ENCODE measurements around the gene EFNA3.
A peak's percentile ranks its signal among the peaks of the same experiment; 100 is the strongest.

Gene EFNA3

DNA sequence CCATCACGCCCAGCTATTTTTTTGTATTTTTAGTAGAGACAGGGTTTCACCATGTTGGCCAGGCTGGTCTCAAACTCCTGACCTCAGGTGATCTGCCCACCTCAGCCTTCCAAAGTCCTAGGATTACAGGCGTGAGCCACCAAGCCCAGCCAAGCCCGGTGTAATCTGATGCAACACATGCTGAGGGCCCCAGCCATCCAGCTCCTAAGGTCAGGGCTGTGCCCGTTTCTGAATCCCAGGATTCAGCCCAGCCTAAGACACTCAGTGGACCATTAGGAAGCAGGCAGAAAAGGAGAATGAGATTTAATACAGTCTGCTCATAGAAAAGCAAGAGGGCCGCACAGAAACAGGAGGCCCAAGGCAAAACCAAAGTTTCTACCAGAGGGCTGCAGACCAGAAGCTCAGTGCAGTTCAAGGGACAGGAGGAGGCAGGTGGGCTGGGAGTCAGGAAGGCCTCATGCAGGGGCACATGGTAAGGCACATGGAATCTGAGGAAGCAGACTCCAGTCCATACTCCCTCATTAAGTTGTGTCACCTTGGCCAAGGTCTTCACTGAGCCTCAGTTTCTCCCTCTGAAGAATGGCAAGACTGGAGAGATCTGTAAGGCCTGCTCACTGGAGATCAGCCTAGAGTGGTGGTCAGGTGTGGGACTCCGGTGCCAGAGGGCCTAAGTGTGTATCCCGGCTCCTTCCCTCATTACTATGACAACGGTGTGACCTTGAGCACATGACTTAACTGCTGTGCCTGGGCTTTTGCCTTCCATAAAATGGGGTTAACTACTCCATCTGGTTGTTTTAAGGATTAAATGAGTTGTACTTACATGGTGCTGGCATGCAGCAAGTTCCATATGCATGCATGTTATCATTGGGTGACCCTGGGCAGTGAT is 29.9 kb upstream of the EFNA3 start:
- DNase-seq (ENCODE audit: low read depth in 2 of 2) = no peak

DNA sequence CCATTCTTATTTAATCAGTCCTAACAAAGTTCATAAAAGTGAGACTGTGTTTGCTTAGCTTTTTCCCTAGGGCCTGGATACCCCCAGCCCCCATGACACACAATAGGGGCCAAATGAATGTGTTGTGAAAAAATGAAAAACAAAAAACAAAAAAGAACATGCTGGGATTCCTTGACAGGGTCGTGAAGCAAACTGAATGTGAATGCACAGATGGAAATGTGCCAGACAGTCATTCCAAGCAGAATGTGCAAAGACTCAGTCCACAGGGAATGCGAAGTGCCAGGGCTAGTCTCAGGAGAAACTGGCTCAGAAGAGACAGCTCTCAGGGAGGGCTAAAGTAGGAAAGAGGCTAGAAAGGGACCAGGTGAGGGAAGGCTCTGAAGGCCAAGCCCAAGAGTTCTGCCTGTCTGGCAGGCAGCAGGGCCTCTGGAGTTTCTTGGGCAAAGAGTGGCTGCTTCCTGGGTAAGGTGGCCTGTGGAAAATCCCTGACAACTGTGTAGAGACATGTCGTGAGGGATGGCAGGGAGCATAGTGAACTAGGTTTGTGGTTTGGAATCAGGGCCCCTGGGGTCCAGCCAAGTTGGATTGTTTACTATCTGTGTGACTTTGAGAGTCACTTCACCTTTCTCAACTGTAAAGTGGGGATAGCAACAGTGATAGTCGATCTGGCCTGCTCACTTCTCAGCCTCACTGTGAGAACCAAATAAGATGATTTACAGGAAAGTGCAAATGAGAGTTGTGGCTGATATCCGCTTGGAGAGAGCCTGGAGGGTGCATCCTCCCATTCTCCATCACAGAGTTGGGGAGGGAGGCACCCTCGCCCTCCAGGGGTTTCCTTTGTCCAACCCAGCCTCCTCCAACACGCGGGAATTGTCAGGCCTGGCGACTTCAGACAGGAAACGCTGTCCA is 28.7 kb upstream of the EFNA3 start:
- DNase-seq (ENCODE audit: low read depth in 2 of 2) = no peak

DNA sequence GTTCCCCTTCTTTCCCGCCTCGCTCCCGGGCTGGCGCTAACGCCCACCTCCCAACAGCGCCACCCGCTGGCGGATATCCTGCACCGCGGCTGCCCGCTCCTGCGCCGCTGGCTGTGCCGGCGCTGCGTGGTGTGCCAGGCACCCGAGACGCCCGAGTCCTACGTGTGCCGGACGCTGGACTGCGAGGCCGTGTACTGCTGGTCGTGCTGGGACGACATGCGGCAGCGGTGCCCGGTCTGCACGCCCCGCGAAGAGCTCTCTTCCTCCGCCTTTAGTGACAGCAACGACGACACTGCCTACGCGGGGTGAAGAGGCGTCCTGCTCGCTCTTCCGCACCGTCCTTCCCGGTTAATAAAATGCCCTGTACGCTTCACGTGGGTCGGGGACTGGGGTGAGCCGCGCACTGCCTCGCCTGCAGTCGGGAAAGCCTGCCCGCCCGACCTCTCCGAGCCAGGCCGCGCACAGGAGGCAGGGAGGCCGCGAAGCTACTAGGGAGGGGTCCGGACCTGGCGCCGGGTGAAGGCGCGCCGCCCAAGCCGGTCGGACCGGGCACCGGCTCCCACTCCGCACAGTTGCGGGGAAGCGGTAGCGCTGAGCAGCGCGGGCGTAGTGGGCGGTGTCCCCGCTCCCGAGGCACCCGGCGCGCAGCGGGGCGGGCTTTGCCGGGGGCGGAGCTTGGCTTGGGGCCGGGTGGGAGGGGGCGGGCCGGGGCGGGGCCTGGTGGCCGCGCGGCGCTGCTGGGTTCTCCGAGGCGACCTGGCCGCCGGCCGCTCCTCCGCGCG is 27.9 kb upstream of the EFNA3 start, which contains the start of gene ADAM15:
Gene ADAM15 (plus strand): TSS at position 757 of the 782 bp plus-strand sequence. CDS start 71 bp downstream, outside the sequence.
- peak; percentile 56 to 66 for DNase-seq (ENCODE audit: low read depth in 2 of 2)

DNA sequence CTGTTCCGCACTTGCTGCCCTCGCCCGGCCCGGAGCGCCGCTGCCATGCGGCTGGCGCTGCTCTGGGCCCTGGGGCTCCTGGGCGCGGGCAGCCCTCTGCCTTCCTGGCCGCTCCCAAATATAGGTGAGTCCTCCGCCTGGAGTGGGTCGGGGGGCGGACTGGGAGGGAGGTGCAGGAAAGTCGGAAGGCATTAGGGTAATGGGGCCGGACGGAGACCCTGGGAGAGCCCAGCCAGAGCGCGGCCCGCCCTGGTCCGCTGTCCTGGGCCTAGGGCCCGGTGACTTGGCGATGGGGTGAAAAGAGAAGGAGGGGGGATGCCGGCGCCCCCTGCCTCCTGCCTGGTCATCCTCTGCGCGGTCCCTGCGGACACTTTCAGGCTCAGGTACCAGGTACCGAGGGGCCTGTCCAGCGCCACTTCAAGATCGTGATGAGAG is 27.3 kb upstream of the EFNA3 start:
- no peak for DNase-seq (ENCODE audit: low read depth in 2 of 2)

- no peak for DNase-seq (ENCODE audit: low read depth in 2 of 2)
Measured at GRCh38 chr1:155051777-155052398, 26.7 kb upstream of the EFNA3 start.

DNA sequence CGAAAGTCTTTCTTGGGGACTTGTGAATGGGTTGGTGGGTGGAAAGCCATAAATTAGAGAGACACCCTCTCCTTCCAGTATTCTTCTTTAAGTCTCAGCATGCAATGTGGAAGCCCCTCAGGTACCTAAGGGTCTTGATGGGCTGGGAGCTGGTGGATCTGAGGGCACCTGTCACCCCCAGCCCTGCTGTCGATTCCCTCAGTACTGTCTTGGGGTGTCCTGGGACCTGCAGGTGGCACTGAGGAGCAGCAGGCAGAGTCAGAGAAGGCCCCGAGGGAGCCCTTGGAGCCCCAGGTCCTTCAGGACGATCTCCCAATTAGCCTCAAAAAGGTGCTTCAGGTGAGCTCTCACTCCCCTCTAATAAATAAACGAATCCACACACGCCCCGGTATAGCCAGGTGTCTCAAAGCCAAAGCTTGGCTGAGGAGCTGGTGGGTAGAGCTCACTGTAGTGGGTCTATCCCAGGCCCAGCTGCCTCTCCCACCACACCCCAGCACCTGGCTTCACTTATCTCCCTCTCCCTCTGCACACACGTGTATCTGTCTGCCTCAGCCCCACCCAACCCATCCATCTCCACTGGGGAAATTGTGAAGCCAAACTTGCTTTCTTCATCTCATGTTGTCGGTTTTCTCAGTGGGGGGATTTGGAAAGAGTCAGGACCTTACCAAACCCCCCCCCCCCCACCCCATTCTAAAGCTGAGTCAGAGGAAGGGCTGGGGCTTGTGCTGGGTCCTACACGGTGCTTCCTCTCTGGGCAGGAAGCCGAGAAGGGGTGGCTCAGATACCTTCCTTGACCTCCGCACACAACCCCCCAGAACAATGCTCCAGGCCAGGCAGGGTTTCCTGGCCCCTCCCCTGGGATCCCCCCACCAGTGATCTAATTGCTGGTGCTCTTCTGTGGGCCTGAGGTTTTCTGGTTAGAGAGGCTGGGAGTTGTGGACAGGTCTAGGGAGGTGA is 25.9 kb upstream of the EFNA3 start:
- DNase-seq (ENCODE audit: low read depth in 2 of 2) = no peak

DNA sequence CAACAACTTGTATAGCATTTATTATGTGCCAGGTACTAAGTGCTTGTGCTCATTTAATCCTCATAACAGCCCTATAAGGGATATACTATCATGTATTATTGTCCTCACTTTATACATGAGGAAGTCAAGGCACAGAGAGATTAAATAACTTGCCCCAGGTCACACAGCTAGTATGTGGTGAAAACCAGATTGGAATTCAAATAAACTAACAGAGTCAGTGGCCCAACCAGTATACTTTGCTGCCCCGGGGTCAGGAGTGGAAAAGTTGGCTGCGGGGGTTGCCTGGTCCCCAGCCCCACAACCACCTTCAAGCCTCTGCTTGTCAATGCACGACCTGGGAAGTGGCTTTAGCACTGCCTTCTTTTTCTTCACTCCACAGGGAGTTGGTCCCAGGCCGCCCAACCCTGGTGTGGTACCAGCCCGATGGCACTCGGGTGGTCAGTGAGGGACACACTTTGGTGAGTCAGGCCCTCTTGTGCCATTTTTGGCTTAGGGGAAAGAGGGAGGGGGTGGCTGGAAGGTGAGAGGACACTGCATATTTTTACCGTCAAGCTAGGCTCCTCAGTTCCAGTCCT is 25.0 kb upstream of the EFNA3 start:
- no peak for DNase-seq (ENCODE audit: low read depth in 2 of 2)

- DNase-seq (ENCODE audit: low read depth in 2 of 2) = no peak
Measured at GRCh38 chr1:155057104-155057503, 21.5 kb upstream of the EFNA3 start.

DNA sequence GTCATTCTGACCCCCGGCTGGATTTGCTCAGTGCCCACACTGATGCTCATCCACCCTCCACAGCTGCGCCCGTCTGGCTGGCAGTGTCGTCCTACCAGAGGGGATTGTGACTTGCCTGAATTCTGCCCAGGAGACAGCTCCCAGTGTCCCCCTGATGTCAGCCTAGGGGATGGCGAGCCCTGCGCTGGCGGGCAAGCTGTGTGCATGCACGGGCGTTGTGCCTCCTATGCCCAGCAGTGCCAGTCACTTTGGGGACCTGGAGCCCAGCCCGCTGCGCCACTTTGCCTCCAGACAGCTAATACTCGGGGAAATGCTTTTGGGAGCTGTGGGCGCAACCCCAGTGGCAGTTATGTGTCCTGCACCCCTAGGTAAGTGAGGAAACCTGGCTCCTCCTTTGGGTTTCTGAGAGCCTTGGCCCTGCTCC is 20.8 kb upstream of the EFNA3 start:
- DNase-seq (ENCODE audit: low read depth in 2 of 2) = no peak

DNA sequence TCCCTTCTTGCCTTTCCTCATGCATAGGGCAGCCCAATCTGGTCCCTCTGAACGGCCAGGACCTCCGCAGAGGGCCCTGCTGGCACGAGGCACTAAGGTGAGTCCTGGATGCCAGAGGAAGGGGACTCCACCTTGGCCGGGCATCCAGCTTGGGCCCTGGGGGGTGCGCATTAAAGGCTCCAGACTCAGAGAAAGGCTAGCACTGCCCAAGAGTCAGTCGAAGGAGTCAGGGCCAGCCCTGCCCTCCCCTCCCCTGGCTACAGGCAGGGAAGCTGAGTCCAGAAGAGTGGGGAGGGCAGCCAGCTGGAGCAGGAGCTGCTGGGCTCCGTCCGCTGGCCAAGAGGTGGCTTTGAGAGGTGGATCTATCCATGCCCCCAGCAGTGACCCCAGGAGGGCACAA is 17.9 kb upstream of the EFNA3 start:
- no peak for DNase-seq (ENCODE audit: low read depth in 2 of 2)

DNA sequence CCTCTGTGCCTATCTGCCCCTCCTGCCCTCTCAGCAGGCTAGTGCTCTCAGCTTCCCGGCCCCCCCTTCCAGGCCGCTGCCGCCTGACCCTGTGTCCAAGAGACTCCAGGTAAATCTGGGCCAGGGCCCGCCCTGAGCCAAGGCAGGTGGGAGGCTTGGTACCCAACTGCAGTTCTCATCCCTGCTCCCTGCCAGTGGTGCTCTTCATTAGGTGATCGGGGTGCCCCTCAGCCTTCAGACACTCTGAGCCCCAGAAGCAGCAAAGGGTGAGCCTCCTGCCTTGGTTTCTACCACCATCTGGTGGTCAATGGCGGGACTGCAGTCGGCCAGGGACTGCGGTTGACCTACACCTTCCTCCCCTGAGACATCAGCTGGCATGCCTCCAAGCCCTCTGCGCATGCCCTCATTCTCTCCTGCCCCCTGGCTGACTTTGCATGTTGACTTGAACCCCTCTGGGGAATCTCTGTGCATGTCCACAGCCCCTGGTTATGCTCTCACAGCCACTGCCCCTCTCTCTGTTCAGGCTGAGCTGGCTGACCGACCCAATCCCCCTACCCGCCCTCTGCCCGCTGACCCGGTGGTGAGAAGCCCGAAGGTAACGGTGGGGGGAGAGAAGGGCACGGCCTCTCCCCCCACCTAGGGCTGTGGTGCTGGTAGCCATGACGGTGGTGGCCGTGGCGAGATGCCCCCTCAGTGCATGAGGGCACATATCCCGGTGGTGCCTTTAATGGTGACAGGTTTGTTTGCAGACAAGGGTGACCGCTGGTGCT is 17.1 kb upstream of the EFNA3 start:
- DNase-seq (ENCODE audit: low read depth in 2 of 2) = peak; percentile 91 to 94

GRCh38 chr1:155062151-155062686 is 16.4 kb upstream of the EFNA3 start:
- DNase-seq (ENCODE audit: low read depth in 2 of 2) = no peak

DNA sequence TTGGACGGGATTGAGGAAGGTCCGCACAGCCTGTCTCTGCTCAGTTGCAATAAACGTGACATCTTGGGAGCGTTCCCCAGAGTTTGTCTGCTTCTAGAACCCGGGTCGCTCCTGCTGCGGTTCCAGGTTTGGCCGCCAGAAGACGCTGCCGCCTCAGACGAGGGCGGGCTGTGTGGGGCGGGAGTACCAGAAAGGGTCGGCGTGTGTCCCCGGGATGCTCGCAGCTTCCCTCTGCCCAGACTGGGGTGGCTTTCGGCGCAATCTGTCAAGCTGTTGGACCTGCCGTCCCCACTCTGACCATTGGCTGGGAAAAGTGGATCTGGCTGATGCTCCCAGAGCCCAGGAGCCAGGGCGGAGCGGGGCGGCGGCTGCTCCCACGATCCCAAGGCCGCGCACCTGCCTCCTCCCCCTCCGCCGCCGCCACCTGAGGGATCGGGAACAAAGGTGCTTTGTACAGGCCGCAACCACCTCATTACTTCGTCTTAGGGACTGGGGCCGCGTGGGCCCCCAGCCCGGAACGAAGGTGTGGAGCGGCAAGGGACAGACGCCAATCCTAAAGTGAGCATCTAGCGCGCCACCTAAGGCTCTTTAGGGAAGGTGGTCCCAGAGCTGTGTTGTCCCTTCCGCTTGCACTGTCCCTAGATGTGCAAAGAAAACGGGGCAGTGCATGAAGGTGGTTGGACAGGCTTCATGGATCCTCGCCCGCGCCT is 15.8 kb upstream of the EFNA3 start:
- peak; percentile 50 to 62 for DNase-seq (ENCODE audit: low read depth in 2 of 2)

DNA sequence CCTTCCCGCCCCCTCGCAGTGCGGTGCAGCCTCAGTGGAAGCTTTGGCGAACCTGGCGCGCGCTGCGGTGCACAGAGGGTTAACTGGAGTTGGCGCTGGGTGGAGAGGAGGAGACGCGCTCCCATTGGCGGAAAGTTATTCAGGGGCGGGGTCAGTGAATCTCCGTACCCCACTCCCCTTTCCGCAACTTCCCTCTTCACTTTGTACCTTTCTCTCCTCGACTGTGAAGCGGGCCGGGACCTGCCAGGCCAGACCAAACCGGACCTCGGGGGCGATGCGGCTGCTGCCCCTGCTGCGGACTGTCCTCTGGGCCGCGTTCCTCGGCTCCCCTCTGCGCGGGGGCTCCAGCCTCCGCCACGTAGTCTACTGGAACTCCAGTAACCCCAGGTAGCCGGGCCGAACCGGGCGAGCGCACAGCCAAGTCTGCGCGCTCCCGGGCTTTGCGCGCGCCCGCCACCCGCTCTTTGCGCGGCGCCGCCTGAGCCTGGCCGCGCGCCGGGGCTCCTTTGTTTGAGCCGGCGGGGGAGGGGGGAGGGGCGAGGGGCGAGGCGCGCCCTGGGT is 15.0 kb upstream of the EFNA3 start, which contains the start of gene EFNA4:
Gene EFNA4 (plus strand): TSS at position 191 of the 561 bp plus-strand sequence. CDS start 84 bp downstream, at position 275.
- DNase-seq (ENCODE audit: low read depth in 2 of 2) = peak; percentile 59 to 68

DNA sequence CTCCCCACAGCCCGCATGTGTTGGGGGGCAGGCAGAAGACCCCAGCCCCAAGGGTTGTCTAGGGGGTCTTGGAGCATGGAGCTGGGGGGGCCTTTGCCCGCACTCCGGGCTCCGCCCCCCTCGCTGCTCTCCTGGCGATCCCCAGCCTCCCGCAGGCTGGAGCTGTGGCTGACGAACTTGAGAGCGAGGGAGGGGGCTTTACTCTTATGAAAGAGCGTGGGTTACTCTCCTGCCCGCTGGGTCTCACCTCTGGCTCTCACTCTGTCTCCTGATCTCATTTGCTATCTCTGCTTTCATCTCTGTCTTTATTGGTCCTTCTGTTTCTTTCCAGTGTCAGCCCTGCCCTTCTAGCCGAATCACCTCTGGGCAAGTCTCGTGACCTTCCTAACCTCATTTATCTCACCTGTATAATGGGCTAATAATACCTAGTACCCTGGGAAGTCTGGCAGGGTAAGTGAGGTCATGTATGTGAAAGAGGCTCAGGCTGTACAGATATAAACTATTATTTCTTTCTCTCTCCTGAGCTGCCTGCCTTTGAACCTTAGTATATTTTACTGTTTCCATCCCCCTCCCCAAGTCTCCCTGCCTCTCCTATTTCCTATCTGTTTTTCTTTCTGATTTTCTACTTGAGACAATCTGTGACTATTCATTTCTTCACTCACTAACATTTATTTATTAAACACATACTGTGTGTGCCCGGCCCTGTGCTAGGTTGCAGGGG is 14.4 kb upstream of the EFNA3 start:
- no peak for DNase-seq (ENCODE audit: low read depth in 2 of 2)

GRCh38 chr1:155064832-155065429 is 13.7 kb upstream of the EFNA3 start:
- no peak for DNase-seq (ENCODE audit: low read depth in 2 of 2)
